HG03064 (cell line): Measurements from ENCODE around the gene CEP43.

ENCODE experiments used
- ATAC-seq: cut with Tn5 transposase; IDR thresholded peaks from one replicate; pipeline ENCODE4 v1.9.1; 2021; ENCODE audit warnings: low read depth; ENCODE audit not compliant: unreplicated experiment

CEP43 gene

DNA sequence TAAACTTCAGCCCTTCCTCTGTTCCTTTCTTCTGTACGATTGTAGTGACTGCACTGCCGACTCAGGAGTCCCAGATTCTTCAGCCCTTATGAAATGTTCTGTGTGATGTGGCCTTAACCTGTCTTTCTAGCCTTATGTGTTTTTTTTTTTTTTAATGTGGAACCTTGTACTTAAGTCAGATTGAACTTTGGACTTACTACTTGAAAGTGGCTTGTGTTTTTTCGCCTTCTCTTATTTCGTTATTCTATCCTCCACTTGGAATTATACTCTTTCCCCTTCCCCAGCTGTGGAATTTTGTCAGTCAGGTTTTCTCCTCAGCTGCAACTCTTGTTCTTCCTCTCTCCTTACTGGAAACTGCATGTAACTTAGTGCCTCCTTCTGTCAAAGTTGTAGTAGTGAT lies 8.8 kb downstream of the CEP43 start:
- no peak for ATAC-seq

DNA sequence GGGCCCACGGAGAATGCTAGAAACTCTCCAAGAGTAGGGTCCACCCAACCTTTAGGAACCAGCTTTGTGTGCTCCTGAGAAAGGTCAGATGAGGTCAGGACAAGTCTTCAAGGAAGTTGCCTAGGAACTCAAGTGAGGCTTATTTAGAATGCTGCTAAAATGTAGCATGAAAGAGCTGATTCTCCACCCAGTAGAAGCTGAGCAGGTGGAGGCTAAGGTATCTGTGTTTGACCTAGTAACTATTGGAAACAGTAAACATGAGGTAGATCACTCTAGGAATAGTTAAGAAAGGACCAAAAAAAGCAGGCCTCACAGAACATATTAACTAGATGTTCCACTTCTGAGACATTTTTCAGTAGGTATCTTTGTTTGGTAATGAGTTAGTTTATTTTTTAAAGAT lies 13.9 kb downstream of the CEP43 start:
- no peak for ATAC-seq

DNA sequence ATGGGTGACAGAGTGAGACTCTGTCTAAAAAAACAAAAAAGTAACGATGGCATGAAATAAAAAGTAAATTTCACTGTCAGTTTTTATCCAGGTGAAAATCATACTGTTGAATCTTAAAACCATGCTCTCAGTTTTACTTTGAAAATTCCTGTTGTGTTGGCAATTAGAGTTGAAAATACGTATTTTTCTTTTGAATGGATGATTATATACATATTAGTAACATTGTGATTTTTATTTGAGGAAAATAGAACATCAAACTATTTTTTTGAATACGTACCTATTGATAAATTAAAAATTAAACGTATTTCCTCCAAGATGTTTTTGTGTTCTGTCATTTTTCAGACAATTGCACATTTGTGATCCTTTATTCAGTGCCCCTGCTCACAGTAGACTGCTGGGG lies 14.7 kb downstream of the CEP43 start:
- no peak for ATAC-seq

DNA sequence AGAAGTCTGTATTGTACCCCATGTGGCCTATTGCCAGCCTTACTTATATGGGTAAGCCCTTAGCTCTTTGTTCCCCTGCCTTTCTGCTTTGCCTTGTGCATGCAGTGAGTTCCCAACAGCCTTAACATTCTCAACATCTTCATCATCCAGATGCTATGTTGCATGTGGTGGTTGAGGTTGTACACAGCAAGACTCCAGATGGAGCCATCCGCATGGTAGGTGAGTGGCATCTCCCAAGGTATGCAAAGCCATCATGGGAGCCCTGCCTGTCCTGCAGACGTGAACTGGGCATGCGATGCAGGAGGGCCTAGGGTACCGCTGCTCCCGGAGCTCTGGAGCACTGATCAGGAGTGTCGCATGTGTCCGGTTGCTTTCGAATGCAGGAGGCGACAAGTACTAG lies 16.1 kb downstream of the CEP43 start:
- no peak for ATAC-seq

DNA sequence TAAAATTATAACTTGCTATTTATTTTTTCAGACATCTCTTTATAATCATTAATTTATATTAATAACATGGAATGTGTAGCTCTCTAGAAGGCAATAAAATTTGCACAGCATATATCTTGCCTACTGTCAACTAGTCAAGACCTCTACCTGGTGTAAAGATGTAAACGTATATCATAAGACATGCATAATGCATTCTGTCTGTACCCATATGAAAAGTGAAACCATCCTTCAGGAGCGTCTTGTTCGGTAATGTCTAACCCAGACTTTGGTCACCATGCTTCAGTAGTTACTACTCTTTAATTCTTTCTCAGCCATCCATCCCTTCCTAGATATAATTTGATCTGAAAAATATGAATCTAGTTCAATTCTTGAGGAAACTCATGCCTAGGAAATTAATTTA lies 21.0 kb downstream of the CEP43 start:
- peak; percentile 79 for ATAC-seq

DNA sequence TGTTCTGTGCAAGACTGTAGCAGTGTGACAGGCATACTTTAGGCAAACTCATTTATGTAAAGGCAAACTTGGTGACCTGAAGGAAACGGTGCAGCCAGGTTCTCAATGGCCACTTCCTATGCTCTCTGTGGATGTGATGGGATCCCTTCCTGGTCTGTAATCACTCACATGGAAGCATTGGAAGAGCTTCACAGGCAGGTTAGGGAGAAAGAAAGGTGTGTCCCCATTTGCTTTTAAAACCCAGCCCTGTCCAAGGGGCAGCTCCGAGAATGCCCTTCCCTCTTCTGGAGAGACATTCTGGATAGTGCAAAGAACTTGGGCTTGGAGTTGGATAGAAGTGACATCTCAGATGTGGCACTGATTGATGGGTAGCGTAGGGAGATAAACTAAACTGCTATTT lies 28.1 kb downstream of the CEP43 start:
- no peak for ATAC-seq

DNA sequence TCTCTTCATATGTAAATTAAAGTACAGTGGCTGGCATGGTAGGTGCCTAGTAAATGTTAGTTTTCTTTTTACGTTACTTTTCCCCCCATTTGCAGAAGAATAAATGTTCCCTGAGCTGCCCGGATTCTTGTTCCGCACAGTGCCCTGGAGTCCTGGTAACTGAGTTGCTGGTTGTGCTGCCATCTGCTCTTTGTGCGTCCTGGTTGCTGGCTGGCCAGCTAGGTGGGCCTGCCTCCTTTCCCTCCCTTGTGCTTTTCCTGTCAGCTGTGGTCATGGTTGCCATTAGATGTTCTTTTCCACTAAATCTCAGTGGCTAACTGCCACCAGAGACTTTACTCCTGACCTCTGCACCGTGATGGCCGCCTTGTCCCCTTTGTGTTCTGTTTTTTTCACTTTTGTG lies 28.6 kb downstream of the CEP43 start:
- no peak for ATAC-seq

DNA sequence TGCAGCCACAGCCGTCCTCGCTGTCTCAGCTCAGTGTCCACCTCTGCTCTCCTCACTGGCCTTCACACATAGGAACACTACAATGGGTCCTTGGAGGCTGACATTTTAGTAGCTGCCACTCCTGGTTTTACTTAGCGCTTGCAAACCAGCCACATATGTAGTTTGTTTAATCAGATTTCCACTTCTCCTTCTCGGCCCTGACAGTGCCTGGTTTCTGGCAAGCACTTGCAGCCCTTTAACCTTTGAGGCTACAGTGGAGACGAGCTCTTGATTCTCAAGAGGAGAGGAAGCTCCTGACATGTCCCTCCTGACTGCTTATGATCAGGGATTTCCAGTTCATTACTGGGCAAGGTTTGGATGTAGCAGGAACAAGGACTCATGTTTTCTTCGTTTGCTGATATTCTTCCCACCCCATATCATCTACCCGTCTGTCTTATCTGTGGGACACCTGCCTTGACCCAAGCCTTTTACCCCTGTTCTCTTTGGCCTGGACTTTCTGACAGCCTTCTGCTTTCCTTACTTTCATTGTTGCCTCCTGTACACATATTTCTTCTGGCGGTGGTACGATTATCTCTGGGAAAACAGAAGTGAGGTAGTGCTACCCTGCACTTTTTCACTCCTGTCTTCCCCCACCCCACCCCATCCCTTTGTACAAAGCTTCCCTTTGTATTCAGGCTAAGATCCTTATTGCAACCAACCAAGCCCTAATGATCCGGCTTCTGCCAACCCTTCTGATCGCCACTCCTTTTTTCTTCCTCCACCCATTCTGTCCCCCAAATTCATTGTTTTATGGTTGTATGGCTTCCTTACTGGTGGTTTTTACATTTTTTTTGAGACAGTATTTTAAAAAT lies 31.2 kb downstream of the CEP43 start:
- no peak for ATAC-seq

DNA sequence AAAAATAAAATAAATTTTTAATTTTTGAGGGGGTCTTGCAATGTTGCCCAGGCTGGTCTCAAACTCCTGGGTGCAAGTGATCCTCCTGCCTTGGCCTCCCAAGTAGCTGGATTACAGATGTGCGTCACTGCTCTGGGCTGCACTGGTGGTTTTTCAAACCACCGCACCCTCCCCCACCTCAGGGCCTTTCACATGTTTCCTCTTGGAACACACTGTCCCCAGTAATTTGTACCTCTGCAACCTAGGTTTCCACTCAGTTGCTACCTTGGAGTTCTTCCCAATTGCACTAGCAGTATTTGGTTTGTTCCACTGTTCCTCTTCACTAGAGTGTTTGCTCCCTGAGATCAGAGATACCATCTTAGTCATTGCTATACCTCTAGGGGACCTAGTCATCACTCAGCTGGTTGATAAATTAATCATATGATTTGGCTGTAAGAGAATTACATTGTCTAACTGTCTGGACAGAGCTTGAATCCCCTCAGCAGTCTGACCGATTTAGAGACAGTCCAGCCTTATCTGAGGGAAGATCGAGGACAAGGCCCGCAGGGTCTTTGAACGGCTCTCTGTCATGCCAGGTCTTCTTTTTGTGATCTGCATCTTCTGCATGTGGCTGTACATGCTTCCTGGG lies 32.0 kb downstream of the CEP43 start:
- no peak for ATAC-seq

DNA sequence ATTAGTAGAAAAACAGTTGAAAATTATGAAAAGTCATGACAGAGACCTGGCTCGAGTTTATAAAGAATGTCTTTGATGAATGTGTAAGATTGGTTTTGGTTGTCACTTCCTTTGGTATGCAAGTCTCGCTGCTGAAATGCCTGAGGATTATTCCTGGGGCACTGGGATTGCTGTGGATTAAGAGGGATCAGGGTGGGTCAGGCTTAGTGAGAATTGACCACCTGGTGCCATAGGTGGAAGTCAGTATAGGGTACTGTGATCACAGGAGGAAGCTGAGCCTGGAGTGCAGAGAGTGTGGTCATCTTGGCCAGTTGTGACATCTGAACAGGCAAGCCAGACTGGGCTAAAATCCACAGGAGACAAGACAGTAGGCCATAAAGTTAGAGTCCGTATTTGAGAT lies 34.9 kb downstream of the CEP43 start:
- no peak for ATAC-seq

DNA sequence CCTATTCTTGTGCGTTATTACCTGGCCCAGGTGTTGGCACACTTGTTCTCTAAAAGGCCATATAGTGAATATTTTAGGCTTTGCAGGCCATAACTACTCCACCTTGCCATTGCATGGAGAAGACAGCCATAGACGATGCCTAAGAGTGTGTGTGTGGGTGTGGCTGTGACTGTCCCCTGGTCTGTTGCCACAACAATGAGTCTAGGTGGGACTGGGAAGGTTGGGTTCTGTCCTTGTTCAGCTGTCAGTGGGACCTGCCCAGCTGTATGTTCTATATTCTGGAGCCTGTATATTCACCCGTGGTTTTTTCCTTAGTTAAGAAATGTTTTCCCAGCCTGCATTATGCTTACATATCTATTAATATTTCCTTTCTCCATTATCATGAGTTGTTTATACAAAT lies 38.6 kb downstream of the CEP43 start:
- ATAC-seq = no peak

DNA sequence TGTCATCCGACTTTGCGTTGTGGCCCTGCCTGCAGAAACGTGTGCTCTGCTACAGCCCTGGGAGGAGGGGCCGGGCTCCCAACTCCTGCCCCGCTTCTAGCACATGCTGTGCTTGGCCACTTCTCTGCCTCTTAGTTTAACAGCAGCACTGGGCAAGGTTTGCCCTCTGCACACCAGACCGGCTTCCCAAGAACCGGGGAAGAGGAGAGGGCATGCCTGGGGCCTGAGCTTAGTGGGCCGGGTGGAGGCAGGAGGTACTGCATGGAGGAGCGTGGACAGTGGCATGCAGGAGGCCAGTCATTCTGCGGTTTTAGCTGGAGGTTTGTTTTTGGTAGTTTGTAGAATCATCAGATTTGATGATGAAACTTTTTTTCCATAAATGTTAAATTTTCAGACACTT lies 45.5 kb downstream of the CEP43 start:
- no peak for ATAC-seq

DNA sequence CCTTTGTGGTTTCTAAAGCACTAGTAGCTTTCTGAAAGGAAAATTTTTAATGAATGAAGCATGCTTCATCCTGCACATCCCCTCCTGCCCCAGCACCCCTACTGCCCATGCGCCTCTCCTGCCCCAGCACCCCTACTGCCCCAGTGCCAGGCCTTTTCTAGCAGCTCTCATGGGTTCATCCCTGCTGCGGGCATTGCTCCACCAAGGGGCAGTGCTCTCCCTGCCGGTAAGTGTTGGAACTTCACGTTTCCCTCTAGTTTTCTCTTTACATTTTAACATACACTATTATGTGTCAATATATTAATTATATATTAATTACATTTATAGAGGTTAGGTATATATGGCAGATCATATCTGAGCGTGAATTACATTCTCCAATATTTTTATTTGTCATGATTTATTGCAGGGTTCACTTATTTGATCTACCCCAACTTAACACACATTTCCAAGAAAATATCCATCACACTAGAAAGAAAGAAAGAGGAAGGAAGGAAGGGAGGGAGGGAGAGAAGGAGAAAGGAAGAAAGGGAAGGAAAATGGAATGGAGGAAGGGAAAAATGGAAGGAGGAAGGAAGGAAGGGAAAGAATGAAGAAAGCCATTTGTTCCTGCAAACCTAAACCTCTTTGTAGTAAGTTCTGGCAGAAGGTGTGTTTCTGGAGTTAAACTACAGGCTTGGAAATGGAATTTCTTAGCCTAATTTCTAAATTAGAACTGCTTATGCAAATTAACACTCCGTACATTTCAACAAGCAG lies 46.8 kb downstream of the CEP43 start:
- no peak for ATAC-seq

DNA sequence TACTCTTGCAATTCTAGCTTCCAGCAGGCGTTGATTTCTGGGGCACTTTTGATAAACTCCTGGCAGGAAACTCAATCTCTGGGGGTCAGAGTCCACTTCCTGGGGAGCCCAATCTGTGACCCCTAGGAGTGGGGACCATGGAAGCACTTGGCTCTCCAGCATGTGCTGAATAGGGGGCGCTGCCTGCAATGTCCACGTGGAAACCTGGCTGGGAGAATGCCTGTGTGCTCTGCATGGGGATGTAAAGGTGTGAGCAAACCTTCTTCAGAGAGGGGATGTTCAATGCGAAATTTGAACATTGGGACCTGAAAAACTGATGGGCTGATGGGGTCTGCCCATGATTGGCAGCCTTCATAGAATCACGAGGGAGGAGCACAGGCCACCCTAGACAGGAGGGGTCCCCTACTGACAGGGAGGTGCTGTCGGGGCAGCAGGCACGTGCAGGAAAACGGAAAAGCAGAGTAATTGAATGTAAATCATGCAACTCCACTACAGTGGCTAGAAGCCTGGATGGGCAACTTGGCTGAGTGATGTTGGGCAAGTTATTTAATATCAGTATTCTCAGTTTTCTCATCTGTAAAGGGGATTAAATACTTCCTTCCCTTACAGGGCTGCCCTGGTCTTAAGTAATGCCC lies 47.8 kb downstream of the CEP43 start:
- ATAC-seq = peak; percentile 23

DNA sequence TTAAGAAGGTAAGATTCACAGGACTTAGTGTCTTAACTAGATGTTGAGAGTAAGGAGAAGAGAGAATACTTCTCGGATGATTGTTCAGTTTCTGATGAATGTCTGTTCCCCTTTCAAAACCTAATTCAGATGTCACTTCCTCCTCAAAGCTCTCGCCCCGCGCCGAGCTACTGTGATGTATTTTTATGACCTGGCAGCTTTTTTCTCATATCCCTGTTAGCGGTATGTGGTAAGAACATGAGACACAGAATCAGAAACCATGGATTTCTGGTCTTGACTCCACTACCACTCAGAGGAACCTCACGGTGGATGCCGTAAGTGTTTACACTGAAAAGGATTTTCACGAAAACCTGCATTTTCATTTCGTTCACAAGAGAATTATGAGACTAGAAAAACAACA lies 48.4 kb downstream of the CEP43 start:
- ATAC-seq = peak; percentile 75
